GM23338 (cell line): ENCODE data around the gene RXRA. TPM values are rescaled to one million over a fixed set of nuclear protein-coding genes. Genes with fewer than 3 reads are reported as not detected.

Experiments
- ATAC-seq: fragments of 200-7000 bp; cut with Tn5 transposase; 3 replicates; pipeline ENCODE4 v1.9.1; 2020
- DNase-seq: peaks from one replicate; pipeline ENCODE4 v3.0.0-alpha.2; 2015; ENCODE audit warnings: low spot score
- H2AFZ ChIP-seq: fragments of 200-600 bp; sonication (generic); 2 replicates; pipeline ENCODE4 v1.8.0; 2016; ENCODE audit warnings: antibody characterized with exemption, mild to moderate bottlenecking, moderate library complexity
- H3F3A ChIP-seq: fragments of 200-600 bp; sonication (generic); replicated peaks from 2 replicates; pipeline ENCODE4 v1.8.0; 2017; ENCODE audit warnings: antibody characterized with exemption, mixed run types, low read depth
- H3K27ac ChIP-seq: fragments of 200-600 bp; sonication (generic); 2 replicates; pipeline ENCODE4 v1.6.1; 2016; ENCODE audit warnings: low read depth
- H3K27me3 ChIP-seq: fragments of 200-600 bp; sonication (generic); 2 replicates; pipeline ENCODE4 v1.8.0; 2016; ENCODE audit warnings: mild to moderate bottlenecking, mixed run types, moderate library complexity; ENCODE audit not compliant: insufficient read depth
- H3K36me3 ChIP-seq: fragments of 200-600 bp; sonication (generic); 2 replicates; pipeline ENCODE4 v1.8.0; 2016; ENCODE audit warnings: mild to moderate bottlenecking; ENCODE audit not compliant: insufficient read depth
- H3K4me1 ChIP-seq: fragments of 200-600 bp; sonication (generic); 2 replicates; pipeline ENCODE4 v1.8.0; 2016; ENCODE audit warnings: mild to moderate bottlenecking, moderate library complexity; ENCODE audit not compliant: insufficient read depth
- H3K4me2 ChIP-seq: fragments of 200-600 bp; sonication (generic); 2 replicates; pipeline ENCODE4 v1.7.1; 2017; ENCODE audit warnings: mixed run types
- H3K4me3 ChIP-seq: fragments of 200-600 bp; sonication (generic); 2 replicates; pipeline ENCODE4 v1.6.1; 2016; ENCODE audit warnings: mixed run types
- H3K79me2 ChIP-seq: fragments of 200-600 bp; sonication (generic); replicated peaks from 2 replicates; pipeline ENCODE4 v1.8.0; 2017; ENCODE audit warnings: mild to moderate bottlenecking; ENCODE audit not compliant: insufficient read depth
- H3K9me2 ChIP-seq: fragments of 200-600 bp; sonication (generic); 2 replicates; pipeline ENCODE4 v1.8.0; 2017; ENCODE audit not compliant: insufficient read depth
- H4K20me1 ChIP-seq: fragments of 200-600 bp; sonication (generic); replicated peaks from 2 replicates; pipeline ENCODE4 v1.8.0; 2017; ENCODE audit warnings: mild to moderate bottlenecking; ENCODE audit not compliant: insufficient read depth
- H3K27ac Mint-ChIP-seq: 2 replicates; pipeline ENCODE4 v1.8.0; 2020; ENCODE audit warnings: inconsistent platforms, mild to moderate bottlenecking, moderate library complexity, mixed read lengths
- H3K27me3 Mint-ChIP-seq: 3 replicates; pipeline ENCODE4 v1.8.0; 2022; ENCODE audit warnings: low read depth, mild to moderate bottlenecking, moderate library complexity, mixed read lengths, inconsistent platforms; ENCODE audit not compliant: insufficient read depth, poor library complexity
- H3K36me3 Mint-ChIP-seq: 3 replicates; pipeline ENCODE4 v1.8.0; 2021; ENCODE audit warnings: low read depth, mild to moderate bottlenecking, inconsistent platforms, moderate library complexity, mixed read lengths
- H3K4me1 Mint-ChIP-seq: 3 replicates; pipeline ENCODE4 v1.8.0; 2020; ENCODE audit warnings: mild to moderate bottlenecking, inconsistent platforms, mixed read lengths
- H3K4me3 Mint-ChIP-seq: 3 replicates; pipeline ENCODE4 v1.8.0; 2021; ENCODE audit warnings: moderate library complexity, mild to moderate bottlenecking, inconsistent platforms, mixed read lengths
- H3K9me3 Mint-ChIP-seq: 3 replicates; pipeline ENCODE4 v1.8.0; 2020; ENCODE audit warnings: moderate library complexity, mild to moderate bottlenecking, inconsistent platforms, mixed read lengths
- EZH2phosphoT487 ChIP-seq: fragments of 200-600 bp; sonication (generic); IDR thresholded peaks from one replicate; pipeline ENCODE4 v1.8.1; 2018; ENCODE audit warnings: antibody characterized with exemption; ENCODE audit not compliant: unreplicated experiment
- JUNB ChIP-seq: IDR thresholded peaks from one replicate; pipeline ENCODE4 v1.6.1; 2016; ENCODE audit warnings: antibody characterized with exemption; ENCODE audit not compliant: unreplicated experiment
- NANOG ChIP-seq: IDR thresholded peaks from 2 replicates; pipeline ENCODE4 v1.6.1; 2016; ENCODE audit warnings: antibody characterized with exemption, borderline replicate concordance
- POLR2AphosphoS5 ChIP-seq: IDR thresholded peaks from 2 replicates; pipeline ENCODE4 v1.6.1; 2016; ENCODE audit warnings: antibody characterized with exemption, low read depth
- REST ChIP-seq: IDR thresholded peaks from one replicate; pipeline ENCODE4 v1.6.1; 2018; ENCODE audit warnings: antibody characterized with exemption; ENCODE audit not compliant: unreplicated experiment
- STAT1 ChIP-seq: IDR thresholded peaks from one replicate; pipeline ENCODE4 v1.6.1; 2016; ENCODE audit warnings: antibody characterized with exemption; ENCODE audit not compliant: unreplicated experiment
- ZNF462 ChIP-seq: fragments of 250-450 bp; sonication (Bioruptor Pico); IDR thresholded peaks from 2 replicates; pipeline ENCODE4 v1.5.0; 2020; ENCODE audit warnings: mild to moderate bottlenecking, moderate library complexity
- polyA plus RNA-seq: library from polyadenylated mRNA; unstranded; fragments of >200 nt; fragmentation: Nextera tagmentation; extraction: Ambion mirVana; gene quantifications from 2 replicates; pipeline ENCODE4 v1.2.1, GENCODE V29; 2016
- total RNA-seq: library from RNA; depleted of rRNA; stranded (reverse); fragments of >200 nt; shearing (Covaris generic); gene quantifications from 2 replicates; pipeline ENCODE4 v1.2.3, GENCODE V29; 2014

Gene RXRA
- total and polyA plus RNA-seq, 2 experiments from 2014 or later, result 4.9 to 17.9 TPM

GRCh38 chr9:134294153-134295071 is 31.8 kb upstream of the RXRA start:
- H3K27me3 ChIP-seq, result no peaks in the 10 kb centered on the region
- H4K20me1 ChIP-seq, result no peaks in the 10 kb centered on the region
- peaks cover 9% of the 10 kb centered on the region; the same call in 2 of the 3 replicates for H3K4me1 Mint-ChIP-seq
- peak; percentile 35 for DNase-seq
- no peaks in the 10 kb centered on the region for H3K9me2 ChIP-seq
- no peak overlapping the region for H3K27ac Mint-ChIP-seq
- H3K36me3 Mint-ChIP-seq, result no peaks in the 10 kb centered on the region
- H3K4me3 Mint-ChIP-seq, result no peak overlapping the region
- H3K4me3 ChIP-seq, result no peak overlapping the region
- no peak overlapping the region for H3K27ac ChIP-seq
- H3K9me3 Mint-ChIP-seq, result no peaks in the 10 kb centered on the region
- H3K36me3 ChIP-seq, result no peaks in the 10 kb centered on the region
- 0 out of 2 replicates have a peak overlapping the region, but pooled peaks have one; percentile 28 for H2AFZ ChIP-seq
- peaks cover 3% of the 10 kb centered on the region for H3K27me3 Mint-ChIP-seq
- H3K4me2 ChIP-seq, result no peak overlapping the region
- no peaks in the 10 kb centered on the region for H3K4me1 ChIP-seq
- TF ChIP-seq POLR2AphosphoS5 (no peak), NANOG (no peak), STAT1 (no peak), EZH2phosphoT487 (no peak), ZNF462 (CRISPR knock-in tag) (no peak), JUNB (no peak), REST (no peak)
- no peaks in the 10 kb centered on the region for H3F3A ChIP-seq
- H3K79me2 ChIP-seq, result no peaks in the 10 kb centered on the region
- ATAC-seq, result peak; percentile 48
